Mucosa of descending colon (tissue), 3 donors: ENCODE results near the gene COMMD8. TPM values are rescaled to one million over a fixed set of nuclear protein-coding genes. Genes with fewer than 3 reads are reported as not detected.

Experiments used
- ATAC-seq: fragments of 200-7000 bp; cut with Tn5 transposase; one replicate; pipeline ENCODE4 v1.9.1; 2020; ENCODE audit warnings: mild to moderate bottlenecking, moderate library complexity
- DNase-seq, 3 donors: peaks; one replicate each; pipeline ENCODE4 v3.0.0-alpha.2; 2020
- H3K36me3 ChIP-seq: fragments of 200-600 bp; one replicate; pipeline ENCODE4 v1.8.0; 2021; ENCODE audit warnings: low read depth, mild to moderate bottlenecking
- H3K4me1 ChIP-seq: fragments of 200-600 bp; one replicate; pipeline ENCODE4 v1.8.0; 2021; ENCODE audit warnings: low read depth, mild to moderate bottlenecking
- H3K4me3 ChIP-seq: fragments of 200-600 bp; one replicate; pipeline ENCODE4 v1.8.0; 2021; ENCODE audit warnings: mild to moderate bottlenecking
- H3K9me3 ChIP-seq: fragments of 200-600 bp; one replicate; pipeline ENCODE4 v1.8.0; 2021; ENCODE audit warnings: mild to moderate bottlenecking
- CTCF ChIP-seq: fragments of 200-600 bp; IDR thresholded peaks from one replicate; pipeline ENCODE4 v1.8.0; 2022; ENCODE audit warnings: antibody characterized with exemption, mild to moderate bottlenecking
- intact Hi-C, 2 donors: fragments of 100-400 bp; cut with DNase I in 1 of 2; cut with micrococcal nuclease in 1 of 2; formaldehyde crosslinking; loops; one replicate each; pipeline versions ENCODE4 v1.11.0 to v1.11.1; 2022; cut with DNase I, micrococcal nuclease
- total RNA-seq, 3 donors: library from RNA; stranded (reverse); fragmentation: NEBNext Ultra II Directional in 2 of 3; extraction: Animal tissue kit (Norgen Biotek cat#: 25700) in 2 of 3; gene quantifications; one replicate each; pipeline versions ENCODE4 v1.2.1 to v1.2.4, GENCODE V29; 2021 to 2023
- donor health status: DM: no; HTN: no; CAD: no; lungs with moderate emphysema.
- donor health status: DM: no; HTN: no; CAD: no.
- donor health status: DM: no; HTN: yes; CAD: no.

The COMMD8 gene
- total RNA-seq, 3 donors from 2014 or later, result 11.3 to 16.4 (median 14.5) TPM

- no peak for DNase-seq
Measured at GRCh38 chr4:47413521-47413920, 50.0 kb downstream of the COMMD8 start.

GRCh38 chr4:47410271-47410670, 53.2 kb downstream of the COMMD8 start:
- Histone ChIP-seq H3K9me3 (no peaks in the 10 kb centered on the region), H3K4me3 (no peak overlapping the region), H3K36me3 (no peaks in the 10 kb centered on the region), H3K4me1 (no peaks in the 10 kb centered on the region)
- DNase-seq, result no peak
- intact Hi-C loops, result no loop called here
- no peak for TF ChIP-seq CTCF
- ATAC-seq, result no peak

More at GRCh38 chr4:47413521-47413920, 50.0 kb downstream of the COMMD8 start:
- Histone ChIP-seq H3K36me3 (no peaks in the 10 kb centered on the region), H3K9me3 (no peaks in the 10 kb centered on the region), H3K4me3 (no peak overlapping the region), H3K4me1 (no peaks in the 10 kb centered on the region)
- intact Hi-C loops, result no loop called here
- TF ChIP-seq CTCF, result no peak
- no peak for ATAC-seq

GRCh38 chr4:47406408-47406807, 57.1 kb downstream of the COMMD8 start:
- DNase-seq (no peak), ATAC-seq (no peak)
- H3K36me3 ChIP-seq, result no peaks in the 10 kb centered on the region
- intact Hi-C loops, result no loop called here
- no peaks in the 10 kb centered on the region for H3K9me3 ChIP-seq
- TF ChIP-seq CTCF, result no peak
- no peak overlapping the region for H3K4me3 ChIP-seq
- H3K4me1 ChIP-seq, result no peaks in the 10 kb centered on the region

Other genes with a start within 250 kb of the COMMD8 start
- 10 to 100 TPM in 2 of 3 donors, 1 to 10 TPM in 1; 9.9 to 24.9 (median 11.4) TPM for gene ATP10D, start 21.6 kb upstream of the COMMD8 start, total RNA-seq